Measurements from ENCODE around the gene GALNT2. TPM values are rescaled to one million over a fixed set of nuclear protein-coding genes. Genes with fewer than 3 reads are reported as not detected.

The GALNT2 gene
- total and polyA plus RNA-seq, 2 donors (not counting 1 experiment from before 2014, with no cell fraction given): 19.0 to 184 TPM

GRCh38 chr1:230308039-230308438, 241.0 kb downstream of the GALNT2 start:
- intact Hi-C loops (cut with micrococcal nuclease): no loop called here
- Mint-ChIP-seq H3K9me3 (ENCODE audit: insufficient read depth) (no peaks in the 10 kb centered on the region), H3K27me3 (peaks cover 6% of the 10 kb centered on the region), H3K27ac (no peak overlapping the region), H3K4me1 (peaks cover 29% of the 10 kb centered on the region), H3K4me3 (no peak overlapping the region)
- H3K9me3 ChIP-seq (ENCODE audit: control extremely low read depth in 1 of 3, control insufficient read depth in 2 of 3, insufficient read depth in 1 of 3, low read length in 2 of 3): no peaks in the 10 kb centered on the region
- peaks cover 3 to 6% of the 10 kb centered on the region in 2 donors for H3K4me1 ChIP-seq (ENCODE audit: control insufficient read depth in 2 of 2, insufficient read depth in 2 of 2, low read length in 2 of 2)
- H3K36me3 ChIP-seq (replicated peaks in 1 of 2; ENCODE audit: control extremely low read depth in 1 of 2, control insufficient read depth in 1 of 2, extremely low read depth in 1 of 2, insufficient read depth in 2 of 2, low read length in 1 of 2): no peaks in the 10 kb centered on the region
- no peaks in the 10 kb centered on the region for H3K27me3 ChIP-seq (replicated peaks in 1 of 4; ENCODE audit: control extremely low read depth in 1 of 4, control insufficient read depth in 3 of 4, insufficient read depth in 4 of 4, low read length in 3 of 4)
- POLR2A ChIA-PET: no interaction called here
- H3K27ac ChIP-seq (ENCODE audit: low read length in 2 of 2): no peak overlapping the region
- ATAC-seq (ENCODE audit: low read depth) (no peak), DNase-seq (no peak)
- H3K4me3 ChIP-seq (ENCODE audit: control extremely low read depth in 1 of 5, extremely low read depth in 1 of 5, insufficient read depth in 1 of 5, low read depth in 2 of 5, low read length in 4 of 5): no peak overlapping the region
- H4K20me1 ChIP-seq (ENCODE audit: control insufficient read depth, insufficient read depth, low read length, poor library complexity, severe bottlenecking): no peaks in the 10 kb centered on the region
- CTCF ChIA-PET: interaction anchor here (1.2 to 13.9 kb wide), 7 partner anchors 9 to 649 kb away, joined by 3 to 265 read pairs (median 5); no protein-coding TSS in a partner anchor
- TF ChIP-seq EZH2 (IDR thresholded peaks at IDR 0.05; ENCODE audit: borderline replicate concordance, insufficient read depth, low read depth, low read length, poor library complexity, severe bottlenecking) (no peak), CTCF (IDR thresholded peaks at IDR 0.05) (no peak)
- no peak overlapping the region for H3K9ac ChIP-seq (ENCODE audit: low read length)
- WGBS (ENCODE audit: insufficient coverage): 89% methylated on average over 8 of the region's 8 CpGs
- H3K4me2 ChIP-seq (replicated peaks; ENCODE audit: low read depth, low read length, poor library complexity, severe bottlenecking): no peak overlapping the region
- no peak overlapping the region for H2AFZ ChIP-seq (ENCODE audit: insufficient read depth, low read depth, low read length, poor library complexity, severe bottlenecking)
- no peaks in the 10 kb centered on the region for H3K79me2 ChIP-seq (ENCODE audit: control insufficient read depth, insufficient read depth, low read length)

GRCh38 chr1:230308821-230309220, 241.8 kb downstream of the GALNT2 start:
- ChIA-PET CTCF (interaction anchor here (0.9 to 13.9 kb wide), 11 partner anchors 8 to 1051 kb away, joined by 3 to 265 read pairs (median 4); no protein-coding TSS in a partner anchor), POLR2A (interaction anchor here (0.7 kb wide), 1 partner anchor 74 kb away, joined by 5 read pairs; no protein-coding TSS in a partner anchor)
- Histone ChIP-seq H3K9ac (ENCODE audit: low read length) (no peak overlapping the region), H3K27me3 (replicated peaks in 1 of 4; ENCODE audit: control extremely low read depth in 1 of 4, control insufficient read depth in 3 of 4, insufficient read depth in 4 of 4, low read length in 3 of 4) (no peaks in the 10 kb centered on the region), H4K20me1 (ENCODE audit: control insufficient read depth, insufficient read depth, low read length, poor library complexity, severe bottlenecking) (no peaks in the 10 kb centered on the region), H3K4me3 (ENCODE audit: control extremely low read depth in 1 of 5, extremely low read depth in 1 of 5, insufficient read depth in 1 of 5, low read depth in 2 of 5, low read length in 4 of 5) (no peak overlapping the region), H3K4me2 (replicated peaks; ENCODE audit: low read depth, low read length, poor library complexity, severe bottlenecking) (no peak overlapping the region), H3K36me3 (replicated peaks in 1 of 2; ENCODE audit: control extremely low read depth in 1 of 2, control insufficient read depth in 1 of 2, extremely low read depth in 1 of 2, insufficient read depth in 2 of 2, low read length in 1 of 2) (no peaks in the 10 kb centered on the region), H2AFZ (ENCODE audit: insufficient read depth, low read depth, low read length, poor library complexity, severe bottlenecking) (no peak overlapping the region), H3K9me3 (ENCODE audit: control extremely low read depth in 1 of 3, control insufficient read depth in 2 of 3, insufficient read depth in 1 of 3, low read length in 2 of 3) (no peaks in the 10 kb centered on the region), H3K79me2 (ENCODE audit: control insufficient read depth, insufficient read depth, low read length) (no peaks in the 10 kb centered on the region), H3K27ac (ENCODE audit: low read length in 2 of 2) (no peak overlapping the region), H3K4me1 (ENCODE audit: control insufficient read depth in 2 of 2, insufficient read depth in 2 of 2, low read length in 2 of 2) (peaks cover 3 to 6% of the 10 kb centered on the region in 2 donors)
- H3K27ac Mint-ChIP-seq: no peak overlapping the region
- H3K9me3 Mint-ChIP-seq (ENCODE audit: insufficient read depth): no peaks in the 10 kb centered on the region
- 94% methylated on average over 17 of the region's 17 CpGs for WGBS (ENCODE audit: insufficient coverage)
- H3K4me3 Mint-ChIP-seq: no peak overlapping the region
- DNase-seq (no peak), ATAC-seq (ENCODE audit: low read depth) (no peak)
- TF ChIP-seq CTCF (IDR thresholded peaks at IDR 0.05) (no peak), EZH2 (IDR thresholded peaks at IDR 0.05; ENCODE audit: borderline replicate concordance, insufficient read depth, low read depth, low read length, poor library complexity, severe bottlenecking) (no peak)
- intact Hi-C loops (cut with micrococcal nuclease): no loop called here
- H3K4me1 Mint-ChIP-seq: peaks cover 22% of the 10 kb centered on the region
- H3K27me3 Mint-ChIP-seq: peaks cover 8% of the 10 kb centered on the region
